GM12874 (cell line): ENCODE results near the gene LYPD1.

ENCODE experiments used
- CTCF ChIP-seq: IDR thresholded peaks from 2 replicates; pipeline ENCODE4 v1.5.1; 2011; ENCODE audit warnings: low read depth, mild to moderate bottlenecking, control low read depth, low read length, moderate library complexity; ENCODE audit not compliant: insufficient read depth

LYPD1 gene

GRCh38 chr2:132664096-132664495, 5.9 kb downstream of the LYPD1 start:
- no peak for TF ChIP-seq CTCF

GRCh38 chr2:132662732-132663131, 7.3 kb downstream of the LYPD1 start:
- TF ChIP-seq CTCF = no peak

DNA sequence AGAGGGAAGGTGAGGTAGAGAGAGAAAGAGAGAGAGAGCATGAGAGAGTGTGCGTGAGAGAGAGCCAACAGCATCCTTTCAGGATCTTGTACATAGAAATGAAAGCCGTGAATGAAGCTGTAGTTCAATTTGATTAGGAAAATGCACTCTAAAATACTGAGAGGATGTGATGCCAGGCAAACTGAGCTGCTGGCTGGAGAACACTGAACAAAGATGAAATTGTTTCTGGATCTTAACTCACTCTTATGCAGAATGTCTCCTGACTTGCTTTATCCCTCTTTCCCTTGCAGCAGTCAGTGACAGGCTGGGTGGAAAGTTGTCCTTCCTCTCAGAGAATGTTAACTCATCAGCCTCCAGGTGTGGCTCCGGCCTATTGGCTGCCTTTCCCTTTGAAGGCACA, 10.7 kb downstream of the LYPD1 start:
- no peak for TF ChIP-seq CTCF

GRCh38 chr2:132656266-132656975, 13.6 kb downstream of the LYPD1 start:
- no peak for TF ChIP-seq CTCF

DNA sequence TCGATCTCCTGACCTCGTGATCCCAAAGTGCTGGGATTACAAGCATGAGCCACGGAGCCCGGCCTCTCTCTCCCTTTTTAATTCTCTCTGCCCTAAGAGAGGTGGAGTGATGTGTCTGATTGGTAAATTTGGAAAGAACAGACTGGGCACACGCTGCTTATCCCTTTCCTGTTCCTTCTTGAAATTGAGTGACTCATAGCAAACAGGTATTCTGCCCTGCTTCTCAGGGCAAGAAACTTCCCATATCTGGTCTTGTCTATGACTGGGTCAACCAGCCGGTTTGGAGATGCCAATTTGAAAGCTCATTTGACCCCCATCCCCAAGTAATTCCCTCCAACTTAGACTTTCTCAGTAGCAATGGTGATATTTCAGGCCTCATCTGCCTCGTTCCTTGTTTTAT, 15.0 kb downstream of the LYPD1 start:
- TF ChIP-seq CTCF = no peak

GRCh38 chr2:132654335-132654734, 15.7 kb downstream of the LYPD1 start:
- TF ChIP-seq CTCF = no peak

GRCh38 chr2:132652474-132652873, 17.5 kb downstream of the LYPD1 start:
- TF ChIP-seq CTCF = no peak
